Measurements from ENCODE around the gene ADNP. TPM values are rescaled to one million over a fixed set of nuclear protein-coding genes. Genes with fewer than 3 reads are reported as not detected.

Gene ADNP
- total and polyA plus RNA-seq, 2 of the 4 experiments (the other 2 are of a cell fraction): 23.3 to 24.8 TPM

GRCh38 chr20:50928469-50928868 lies 2.8 kb downstream of the ADNP start:
- Histone ChIP-seq H3K4me1 (ENCODE audit: control insufficient read depth, insufficient read depth, low read length) (peaks cover 20% of the 10 kb centered on the region), H3K36me3 (ENCODE audit: control insufficient read depth, insufficient read depth, low read length) (peaks cover 9% of the 10 kb centered on the region), H4K8ac (ENCODE audit: low read depth in 2 of 2, low read length in 2 of 2) (no peak overlapping the region), H3K14ac (replicated peaks; ENCODE audit: low read depth, low read length) (peak overlapping the region; percentile 56; the same call in 1 of the 2 replicates), H2AK9ac (replicated peaks; ENCODE audit: low read depth, low read length, poor library complexity) (no peak overlapping the region), H3K27ac (ENCODE audit: insufficient read depth, low read length) (no peak overlapping the region), H2BK20ac (ENCODE audit: low read depth, low read length) (no peak overlapping the region), H4K20me1 (ENCODE audit: insufficient read depth, low read length) (peaks cover 67% of the 10 kb centered on the region), H2AK5ac (ENCODE audit: low read depth, low read length) (no peak overlapping the region), H3K27me3 (ENCODE audit: control insufficient read depth, insufficient read depth, low read length) (no peaks in the 10 kb centered on the region), H3K18ac (ENCODE audit: low read depth, low read length) (no peak overlapping the region), H3K79me1 (ENCODE audit: low read depth in 1 of 2, low read length in 2 of 2) (peaks cover 4 to 34% of the 10 kb centered on the region in 2 experiments; a peak in 3 of 4 replicates), H2BK15ac (ENCODE audit: low read depth, low read length) (no peak overlapping the region), H3K9me1 (ENCODE audit: insufficient read depth, low read length) (peaks cover 11% of the 10 kb centered on the region), H3K9ac (ENCODE audit: low read depth, low read length) (no peak overlapping the region), H3K9me3 (ENCODE audit: control insufficient read depth, insufficient read depth, low read length) (no peaks in the 10 kb centered on the region), H2BK120ac (ENCODE audit: low read depth, low read length) (no peak overlapping the region), H4K91ac (ENCODE audit: insufficient read depth, low read depth, low read length) (no peak overlapping the region), H2BK5ac (ENCODE audit: low read depth, low read length, poor library complexity, severe bottlenecking) (peak overlapping the region; percentile 12), H4K5ac (ENCODE audit: low read depth, low read length) (no peak overlapping the region), H2AFZ (replicated peaks; ENCODE audit: low read length, poor library complexity) (no peak overlapping the region), H3K4me3 (ENCODE audit: insufficient read depth, low read depth, low read length) (no peak overlapping the region), H3K23ac (ENCODE audit: low read depth, low read length) (peak overlapping the region; percentile 63; the same call in 1 of the 2 replicates), H3K4ac (ENCODE audit: low read depth, low read length) (no peak overlapping the region), H3K4me2 (ENCODE audit: low read depth, low read length) (peak overlapping the region; percentile 62), H3K56ac (ENCODE audit: extremely low read depth, insufficient read depth, low read length) (no peak overlapping the region)
- CTCF ChIA-PET: interaction anchor here (0.9 to 2.8 kb wide), 5 partner anchors 12 to 134 kb away, joined by 3 to 16 read pairs (median 4); partner anchors contain the start of gene BCAS4
- TF ChIP-seq POLR2A (IDR thresholded peaks at IDR 0.05; ENCODE audit: low read depth, low read length) (no peak), SMC3 (IDR thresholded peaks at IDR 0.05; ENCODE audit: low read depth, low read length) (no peak), CHD1 (IDR thresholded peaks at IDR 0.05; ENCODE audit: low read depth, low read length) (no peak), CTCF (conservative IDR thresholded peaks at IDR 0.05; ENCODE audit: low read depth, low read length) (no peak), NFE2L2 (IDR thresholded peaks at IDR 0.05; ENCODE audit: low read depth, low read length) (no peak), ELK1 (IDR thresholded peaks at IDR 0.05; ENCODE audit: borderline replicate concordance, low read depth, low read length) (no peak), MXI1 (IDR thresholded peaks at IDR 0.05; ENCODE audit: borderline replicate concordance, low read depth, low read length) (no peak), BHLHE40 (IDR thresholded peaks at IDR 0.05; ENCODE audit: low read depth, low read length) (no peak), RFX5 (IDR thresholded peaks at IDR 0.05; ENCODE audit: low read depth, low read length) (no peak), RAD21 (IDR thresholded peaks at IDR 0.05; ENCODE audit: low read length) (no peak), RCOR1 (IDR thresholded peaks at IDR 0.05; ENCODE audit: insufficient replicate concordance, low read length) (no peak), CEBPB (IDR thresholded peaks at IDR 0.05; ENCODE audit: low read depth, low read length) (no peak), FOS (IDR thresholded peaks at IDR 0.05; ENCODE audit: low read depth, low read length) (no peak), MAFK (IDR thresholded peaks at IDR 0.05; ENCODE audit: low read depth, low read length) (no peak)
- DNase-seq (no peak), ATAC-seq (ENCODE audit: low read depth) (no peak)
- intact Hi-C loops (cut with micrococcal nuclease) (no loop called here), in situ Hi-C loops (cut with MboI; ENCODE audit: low sequenced_read_pairs) (no loop called here), dilution Hi-C loops (cut with HindIII; ENCODE audit: low sequenced_read_pairs, unreplicated experiment) (no loop called here)
- WGBS, 2 experiments (ENCODE audit: extremely low coverage in 2 of 2, insufficient read length in 1 of 2): no CpG with 5 or more reads among the region's 5 CpGs
- POLR2A ChIA-PET (ENCODE audit: unreplicated experiment): interaction anchor here (1.1 kb wide), 1 partner anchor 138 kb away, joined by 4 read pairs; no protein-coding TSS in a partner anchor
- no TSS peak for BruUV-seq (replicated peaks)

Measured in IMR-90 (cell line).